ENCODE measurements around the gene SPECC1. TPM values are rescaled to one million over a fixed set of nuclear protein-coding genes. Genes with fewer than 3 reads are reported as not detected.
A peak's percentile ranks its signal among the peaks of the same experiment; 100 is the strongest.

The SPECC1 gene
- total and polyA plus RNA-seq, 9 of the 15 experiments (the other 6 are each of a cell fraction or from before 2014, with no cell fraction given): 2.4 to 19.6 (median 14.7) TPM

DNA sequence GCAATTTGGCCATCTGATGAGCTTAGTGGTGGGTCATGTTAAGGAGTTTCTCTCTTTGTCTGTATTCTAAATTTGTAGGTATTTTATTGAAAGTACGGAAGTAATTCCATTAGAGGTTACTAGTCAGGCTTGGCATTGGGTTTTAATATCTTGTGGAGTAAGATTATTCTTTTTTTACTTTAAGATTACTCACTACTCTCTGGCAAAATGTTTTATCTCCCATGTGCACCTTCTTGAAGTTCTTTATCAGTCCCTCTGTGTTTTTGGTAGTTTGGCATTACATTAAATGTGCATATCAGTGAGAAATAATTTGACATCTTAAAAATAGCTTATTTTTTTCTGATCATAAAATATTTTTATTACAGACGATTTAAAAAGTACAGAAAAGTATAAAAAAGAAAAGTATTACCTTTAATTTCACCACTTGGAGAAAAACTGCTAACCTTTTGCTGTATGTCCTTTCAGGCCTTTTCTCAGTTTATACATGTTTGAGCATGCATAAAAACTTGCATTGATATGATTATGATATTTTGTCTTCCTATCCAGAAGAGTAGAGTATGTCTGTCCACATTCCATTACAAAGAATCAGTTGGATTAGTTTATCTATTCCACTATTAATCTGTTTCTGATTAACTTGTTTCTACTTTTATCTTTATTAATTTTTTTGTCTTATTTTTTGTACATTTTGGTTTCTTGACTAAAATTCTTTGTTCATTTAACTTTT lies 198.3 kb downstream of the SPECC1 start:
- BruUV-seq (replicated peaks): no TSS peak
- DNase-seq (ENCODE audit: extremely low read depth in 1 of 4, low spot score in 3 of 4) (peak in 1 of 4 experiments; percentile 35), ATAC-seq (peak; percentile 47), FAIRE-seq (no peak)
- intact Hi-C loops (cut with micrococcal nuclease): no loop called here
- peak overlapping the region; percentile 60 for H3K27ac ChIP-seq (ENCODE audit: extremely low read depth, low read depth, low read length)
- H3K79me2 ChIP-seq (ENCODE audit: control insufficient read depth, insufficient read depth, low read length): no peaks in the 10 kb centered on the region; the same call in 2 of the 3 replicates
- no peaks in the 10 kb centered on the region for H3K9me3 ChIP-seq (replicated peaks; ENCODE audit: control insufficient read depth, insufficient read depth, low read depth, low read length)
- H3K9me1 ChIP-seq (ENCODE audit: control insufficient read depth, insufficient read depth, low read length): no peaks in the 10 kb centered on the region
- 0 out of 2 replicates have a peak overlapping the region, but pooled peaks have one; percentile 32 for H2AFZ ChIP-seq (ENCODE audit: low read depth, low read length)
- H3K36me3 ChIP-seq (ENCODE audit: control insufficient read depth, insufficient read depth, low read length): peaks cover 7% of the 10 kb centered on the region; the same call in 2 of the 3 replicates
- H3K4me2 ChIP-seq (ENCODE audit: insufficient read depth, low read length): no peak overlapping the region; the same call in 1 of the 2 replicates
- peaks cover 0 to 24% of the 10 kb centered on the region in 2 experiments; a peak in 4 of 5 replicates for H3K4me1 ChIP-seq (replicated peaks in 1 of 2; ENCODE audit: control insufficient read depth in 2 of 2, insufficient read depth in 2 of 2, low read length in 2 of 2)
- POLR2A ChIA-PET: no interaction called here
- no peak overlapping the region; a peak in 1 of 4 replicates for H3K9ac ChIP-seq (ENCODE audit: insufficient read depth in 1 of 2, low read depth in 2 of 2, low read length in 2 of 2)
- no peaks in the 10 kb centered on the region for H3K27me3 ChIP-seq (ENCODE audit: control insufficient read depth in 2 of 2, insufficient read depth in 2 of 2, low read length in 2 of 2)
- in situ Hi-C loops (cut with MboI): no loop called here
- 5% methylated on average over 2 of the region's 2 CpGs for WGBS (ENCODE audit: insufficient coverage, low coverage, missing lambda C conversion rate)
- CTCF ChIA-PET (ENCODE audit: low intra/inter-chr PET ratio): no interaction called here
- H4K20me1 ChIP-seq (replicated peaks; ENCODE audit: control insufficient read depth, insufficient read depth, low read length): no peaks in the 10 kb centered on the region
- H3K4me3 ChIP-seq: no peak overlapping the region
- TF ChIP-seq ZBTB33 (CRISPR knock-in tag; IDR thresholded peaks at IDR 0.05) (no peak), MTA2 (IDR thresholded peaks at IDR 0.05; ENCODE audit: low read depth) (peak; percentile 64; the same call in 1 of the 2 replicates), TFAP4 (CRISPR knock-in tag; IDR thresholded peaks at IDR 0.05; ENCODE audit: borderline replicate concordance) (no peak), EP300 (IDR thresholded peaks at IDR 0.05; ENCODE audit: low read length) (peak; percentile 64; the same call in 1 of the 2 replicates), CUX1 (CRISPR knock-in tag; IDR thresholded peaks at IDR 0.05) (no peak), FIP1L1 (IDR thresholded peaks at IDR 0.05; ENCODE audit: low read depth, low read length, poor library complexity, severe bottlenecking) (no peak), ETS2 (tag; IDR thresholded peaks at IDR 0.05; ENCODE audit: borderline replicate concordance, poor library complexity, severe bottlenecking) (no peak), KLF6 (CRISPR knock-in tag; IDR thresholded peaks at IDR 0.05; ENCODE audit: borderline replicate concordance) (no peak)
- TF ChIP-seq, protein P1, sequence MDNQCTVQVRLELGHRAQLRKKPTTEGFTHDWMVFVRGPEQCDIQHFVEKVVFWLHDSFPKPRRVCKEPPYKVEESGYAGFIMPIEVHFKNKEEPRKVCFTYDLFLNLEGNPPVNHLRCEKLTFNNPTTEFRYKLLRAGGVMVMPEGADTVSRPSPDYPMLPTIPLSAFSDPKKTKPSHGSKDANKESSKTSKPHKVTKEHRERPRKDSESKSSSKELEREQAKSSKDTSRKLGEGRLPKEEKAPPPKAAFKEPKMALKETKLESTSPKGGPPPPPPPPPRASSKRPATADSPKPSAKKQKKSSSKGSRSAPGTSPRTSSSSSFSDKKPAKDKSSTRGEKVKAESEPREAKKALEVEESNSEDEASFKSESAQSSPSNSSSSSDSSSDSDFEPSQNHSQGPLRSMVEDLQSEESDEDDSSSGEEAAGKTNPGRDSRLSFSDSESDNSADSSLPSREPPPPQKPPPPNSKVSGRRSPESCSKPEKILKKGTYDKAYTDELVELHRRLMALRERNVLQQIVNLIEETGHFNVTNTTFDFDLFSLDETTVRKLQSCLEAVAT (IDR thresholded peaks at IDR 0.05): no peak
- TF ChIP-seq, protein P2, sequence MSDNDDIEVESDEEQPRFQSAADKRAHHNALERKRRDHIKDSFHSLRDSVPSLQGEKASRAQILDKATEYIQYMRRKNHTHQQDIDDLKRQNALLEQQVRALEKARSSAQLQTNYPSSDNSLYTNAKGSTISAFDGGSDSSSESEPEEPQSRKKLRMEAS (CRISPR knock-in tag; IDR thresholded peaks at IDR 0.05): no peak
